Activated CD4-positive, alpha-beta memory T cell treated with anti-CD3 and anti-CD28 coated beads for 36 hours (primary cell): ENCODE data around the gene SMCO1. TPM values are rescaled to one million over a fixed set of nuclear protein-coding genes. Genes with fewer than 3 reads are reported as not detected.
"Not testable (repeated sequence)": the region's sequence is repeated elsewhere in the genome, so short reads cannot be mapped to it uniquely, and the experiment has no call there.

Experiments
- CTCF ChIA-PET: fragments of 350-600 bp; sonication (Branson Sonifier 250); formaldehyde crosslinking; loops from one replicate; lab custom pipeline; 2021; ENCODE audit warnings: antibody characterized with exemption, inconsistent platforms; lab: Charles Lee
- POLR2A ChIA-PET: fragments of 350-600 bp; sonication (Branson Sonifier 250); formaldehyde crosslinking; loops from one replicate; lab custom pipeline; 2021; ENCODE audit warnings: antibody characterized with exemption; lab: Charles Lee
- DNase-seq: peaks from one replicate; pipeline ENCODE4 v3.0.0-alpha.2; 2020
- H3K27ac Mint-ChIP-seq: one replicate; pipeline ENCODE4 v1.8.0; 2021; ENCODE audit warnings: mixed read lengths
- H3K27me3 Mint-ChIP-seq: one replicate; pipeline ENCODE4 v1.8.0; 2021; ENCODE audit warnings: mixed read lengths
- H3K36me3 Mint-ChIP-seq: one replicate; pipeline ENCODE4 v1.8.0; 2021; ENCODE audit warnings: mixed read lengths
- H3K4me1 Mint-ChIP-seq: one replicate; pipeline ENCODE4 v1.8.0; 2021; ENCODE audit warnings: low read depth, mixed read lengths
- H3K4me3 Mint-ChIP-seq: one replicate; pipeline ENCODE4 v1.8.0; 2021; ENCODE audit warnings: mild to moderate bottlenecking, mixed read lengths
- H3K9me3 Mint-ChIP-seq: one replicate; pipeline ENCODE4 v1.8.0; 2021; ENCODE audit warnings: mixed read lengths
- intact Hi-C: fragments of 100-400 bp; cut with micrococcal nuclease; formaldehyde crosslinking; loops from one replicate; pipeline ENCODE4 v1.15.1; 2023
- total RNA-seq, 2 experiments: library from RNA; stranded (reverse); gene quantifications; one replicate each; pipeline ENCODE4 v1.2.3, GENCODE V29; 2021

The SMCO1 gene
- total RNA-seq, result not detected

GRCh38 chr3:196514913-196515621, at the start of gene SMCO1:
SMCO1 (minus strand) TSS chr3:196515346; CDS start chr3:196515209, 137 bp downstream.
- Mint-ChIP-seq H3K27ac (no peak within 1 kb of the TSS), H3K4me1 (peaks cover 4% of the 10 kb centered on the region), H3K9me3 (peaks cover 25% of the 10 kb centered on the region), H3K4me3 (no peak within 1 kb of the TSS), H3K27me3 (peaks cover 1% of the 10 kb centered on the region), H3K36me3 (peaks cover 10% of the 10 kb centered on the region)
- DNase-seq, result no peak
- CTCF ChIA-PET, result interaction anchor here (3.2 kb wide), 1 partner anchor 8 kb away, joined by 17 read pairs; no protein-coding TSS in a partner anchor
- intact Hi-C loops, result no loop called here
- POLR2A ChIA-PET, result no interaction called here

- CTCF ChIA-PET, result interaction anchor here (0.6 to 1.5 kb wide), 2 partner anchors 35 to 65 kb away, joined by 3 to 4 read pairs; no protein-coding TSS in a partner anchor
- peak overlapping the region; percentile 52 for H3K4me3 Mint-ChIP-seq
- no peaks in the 10 kb centered on the region for H3K9me3 Mint-ChIP-seq
- POLR2A ChIA-PET, result no interaction called here
- peaks cover 54% of the 10 kb centered on the region for H3K4me1 Mint-ChIP-seq
- H3K27ac Mint-ChIP-seq, result peak overlapping the region; percentile 90
- peak; percentile 61 for DNase-seq
- intact Hi-C loops, result loop anchor here (1.0 kb wide), 1 partner anchor 26 kb away; no protein-coding TSS in a partner anchor
- no peaks in the 10 kb centered on the region for H3K27me3 Mint-ChIP-seq
- H3K36me3 Mint-ChIP-seq, result peaks cover 28% of the 10 kb centered on the region
These were observed 48.6 kb upstream of the SMCO1 start for GRCh38 chr3:196563721-196564225.

DNA sequence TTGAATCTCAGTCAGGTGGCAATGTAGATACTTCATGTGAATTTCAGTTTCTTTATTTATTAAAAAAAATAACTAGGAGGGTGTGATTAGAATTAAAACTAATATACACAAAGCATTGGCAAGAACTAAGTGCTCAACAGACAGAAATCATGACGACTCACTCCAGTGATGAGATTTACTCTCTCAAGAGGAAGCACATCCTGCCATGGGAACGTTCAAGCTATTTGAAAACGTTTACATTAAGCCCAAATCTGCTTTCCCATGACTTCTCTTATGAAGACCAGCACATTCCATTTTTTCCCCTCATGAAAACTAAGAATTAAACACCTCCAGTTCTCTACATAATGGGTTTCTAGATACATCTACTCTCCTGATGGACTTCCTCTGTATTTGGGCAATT, 44.7 kb upstream of the SMCO1 start:
- Mint-ChIP-seq H3K4me3 (no peak overlapping the region), H3K27me3 (no peaks in the 10 kb centered on the region), H3K27ac (no peak overlapping the region), H3K9me3 (no peaks in the 10 kb centered on the region), H3K4me1 (peaks cover 38% of the 10 kb centered on the region), H3K36me3 (peaks cover 23% of the 10 kb centered on the region)
- DNase-seq, result no peak
- ChIA-PET CTCF (interaction anchor here (0.6 kb wide), 1 partner anchor 170 kb away, joined by 4 read pairs; no protein-coding TSS in a partner anchor), POLR2A (no interaction called here)
- intact Hi-C loops, result no loop called here

- no peak overlapping the region for H3K27ac Mint-ChIP-seq
- H3K36me3 Mint-ChIP-seq, result peaks cover 20% of the 10 kb centered on the region
These were observed 43.3 kb upstream of the SMCO1 start for GRCh38 chr3:196558476-196558875.

GRCh38 chr3:196557236-196557635, 42.1 kb upstream of the SMCO1 start:
- Mint-ChIP-seq H3K4me3 (no peak overlapping the region), H3K27me3 (no peaks in the 10 kb centered on the region)
- POLR2A ChIA-PET, result no interaction called here

More at GRCh38 chr3:196558476-196558875, 43.3 kb upstream of the SMCO1 start:
- ChIA-PET CTCF (interaction anchor here (1.0 kb wide), 1 partner anchor 127 kb away, joined by 3 read pairs; no protein-coding TSS in a partner anchor), POLR2A (no interaction called here)
- intact Hi-C loops, result no loop called here
- Mint-ChIP-seq H3K9me3 (no peaks in the 10 kb centered on the region), H3K4me1 (peaks cover 26% of the 10 kb centered on the region), H3K4me3 (no peak overlapping the region), H3K27me3 (no peaks in the 10 kb centered on the region)
- DNase-seq, result no peak

DNA sequence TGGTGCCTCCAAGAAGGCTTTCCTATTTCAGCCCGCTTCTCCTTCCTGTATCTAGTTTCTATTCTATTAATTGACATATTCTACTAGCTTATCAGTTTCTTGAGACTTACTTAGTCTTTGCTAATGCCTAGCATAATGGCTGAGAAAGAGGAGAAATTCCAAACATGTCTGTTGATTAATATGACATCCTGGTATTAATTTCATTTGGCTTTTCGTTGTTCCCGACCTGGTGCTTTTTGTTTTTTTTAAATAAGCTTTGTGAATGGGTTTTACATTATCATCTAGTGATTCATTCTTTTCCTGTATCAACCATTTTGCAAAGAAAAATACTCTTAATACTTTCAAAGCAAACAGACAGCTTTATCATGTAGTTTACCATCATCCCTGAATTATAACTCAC, 40.1 kb upstream of the SMCO1 start:
- peaks cover 2% of the 10 kb centered on the region for H3K9me3 Mint-ChIP-seq
- intact Hi-C loops, result no loop called here
- no peaks in the 10 kb centered on the region for H3K27me3 Mint-ChIP-seq
- DNase-seq, result no peak
- ChIA-PET POLR2A (interaction anchor here (0.6 to 1.3 kb wide), 2 partner anchors 21 to 377 kb away, joined by 3 to 5 read pairs; no protein-coding TSS in a partner anchor), CTCF (interaction anchor here (0.6 to 2.0 kb wide), 6 partner anchors 13 to 387 kb away, joined by 3 to 8 read pairs (median 3); partner anchors contain the start of gene NCBP2)
- H3K4me3 Mint-ChIP-seq, result no peak overlapping the region
- no peak overlapping the region for H3K27ac Mint-ChIP-seq
- peaks cover 13% of the 10 kb centered on the region for H3K4me1 Mint-ChIP-seq
- H3K36me3 Mint-ChIP-seq, result peaks cover 9% of the 10 kb centered on the region

More at GRCh38 chr3:196557236-196557635, 42.1 kb upstream of the SMCO1 start:
- intact Hi-C loops, result no loop called here
- Mint-ChIP-seq H3K4me1 (peaks cover 20% of the 10 kb centered on the region), H3K27ac (no peak overlapping the region), H3K36me3 (peaks cover 16% of the 10 kb centered on the region), H3K9me3 (no peaks in the 10 kb centered on the region)
- DNase-seq, result no peak
- CTCF ChIA-PET, result interaction anchor here (1.0 kb wide), 1 partner anchor 128 kb away, joined by 3 read pairs; no protein-coding TSS in a partner anchor

GRCh38 chr3:196554205-196554604, 39.1 kb upstream of the SMCO1 start:
- DNase-seq, result no peak
- CTCF ChIA-PET, result interaction anchor here (0.7 to 2.0 kb wide), 3 partner anchors 25 to 131 kb away, joined by 3 to 8 read pairs (median 3); no protein-coding TSS in a partner anchor
- Mint-ChIP-seq H3K36me3 (peaks cover 10% of the 10 kb centered on the region), H3K9me3 (peaks cover 12% of the 10 kb centered on the region), H3K27ac (no peak overlapping the region), H3K27me3 (no peaks in the 10 kb centered on the region), H3K4me1 (peaks cover 4% of the 10 kb centered on the region), H3K4me3 (no peak overlapping the region)
- intact Hi-C loops, result no loop called here
- POLR2A ChIA-PET, result no interaction called here

DNA sequence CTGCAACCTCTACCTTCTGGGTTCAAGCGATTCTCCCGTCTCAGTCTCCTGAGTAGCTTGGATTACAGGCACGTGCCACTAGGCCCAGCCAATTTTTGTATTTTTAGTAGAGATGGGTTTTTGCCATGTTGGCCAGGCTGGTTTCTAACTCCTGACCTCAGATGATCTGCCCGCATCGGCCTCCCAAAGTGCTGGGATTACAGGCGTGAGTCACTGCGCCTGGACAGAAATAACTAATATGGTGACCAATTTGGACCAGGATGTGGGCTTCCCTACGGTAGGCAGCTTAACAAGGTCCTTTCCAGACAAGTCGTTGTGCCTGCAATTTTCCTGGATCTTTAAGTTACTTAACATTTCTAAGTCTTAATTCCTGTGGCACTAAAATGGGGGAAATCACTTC, 38.4 kb upstream of the SMCO1 start:
- Mint-ChIP-seq H3K9me3 (peaks cover 14% of the 10 kb centered on the region), H3K36me3 (peaks cover 10% of the 10 kb centered on the region), H3K27ac (no peak overlapping the region), H3K4me1 (peaks cover 4% of the 10 kb centered on the region), H3K4me3 (no peak overlapping the region), H3K27me3 (no peaks in the 10 kb centered on the region)
- POLR2A ChIA-PET, result no interaction called here
- intact Hi-C loops, result no loop called here
- no peak for DNase-seq
- CTCF ChIA-PET, result no interaction called here

GRCh38 chr3:196552253-196552652, 37.1 kb upstream of the SMCO1 start:
- POLR2A ChIA-PET, result interaction anchor here (0.6 kb wide), 1 partner anchor 18 kb away, joined by 3 read pairs; no protein-coding TSS in a partner anchor
- DNase-seq, result no peak
- no peak overlapping the region for H3K27ac Mint-ChIP-seq
- H3K27me3 Mint-ChIP-seq, result no peaks in the 10 kb centered on the region
- no peak overlapping the region for H3K4me3 Mint-ChIP-seq
- H3K9me3 Mint-ChIP-seq, result peaks cover 19% of the 10 kb centered on the region
- H3K4me1 Mint-ChIP-seq, result peaks cover 4% of the 10 kb centered on the region
- H3K36me3 Mint-ChIP-seq, result peaks cover 14% of the 10 kb centered on the region
- intact Hi-C loops, result no loop called here
- CTCF ChIA-PET, result interaction anchor here (0.5 kb wide), 1 partner anchor 159 kb away, joined by 3 read pairs; no protein-coding TSS in a partner anchor

DNA sequence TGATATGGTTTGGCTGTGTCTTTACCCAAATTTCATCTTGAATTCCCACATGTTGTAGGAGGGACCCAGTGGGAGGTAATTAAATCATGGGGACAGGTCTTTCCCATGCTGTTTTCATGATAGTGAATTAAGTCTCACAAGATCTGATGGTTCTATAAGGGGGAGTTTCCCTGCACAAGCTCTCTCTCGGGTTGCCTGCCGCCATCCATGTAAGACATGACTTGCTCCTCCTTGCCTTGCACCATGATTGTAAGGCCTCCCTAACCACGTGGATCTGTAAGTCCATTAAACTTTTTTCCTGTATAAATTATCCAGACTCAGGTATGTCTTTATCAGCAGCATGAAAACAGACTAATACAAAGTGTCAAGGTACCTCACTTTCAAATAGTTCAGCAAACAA, 35.0 kb upstream of the SMCO1 start:
- H3K27me3 Mint-ChIP-seq, H3K27ac Mint-ChIP-seq, CTCF ChIA-PET, POLR2A ChIA-PET, intact Hi-C loops, DNase-seq, H3K4me3 Mint-ChIP-seq, H3K4me1 Mint-ChIP-seq: not testable (repeated sequence)
- peaks cover 19% of the 10 kb centered on the region for H3K9me3 Mint-ChIP-seq
- H3K36me3 Mint-ChIP-seq, result peaks cover 14% of the 10 kb centered on the region

DNA sequence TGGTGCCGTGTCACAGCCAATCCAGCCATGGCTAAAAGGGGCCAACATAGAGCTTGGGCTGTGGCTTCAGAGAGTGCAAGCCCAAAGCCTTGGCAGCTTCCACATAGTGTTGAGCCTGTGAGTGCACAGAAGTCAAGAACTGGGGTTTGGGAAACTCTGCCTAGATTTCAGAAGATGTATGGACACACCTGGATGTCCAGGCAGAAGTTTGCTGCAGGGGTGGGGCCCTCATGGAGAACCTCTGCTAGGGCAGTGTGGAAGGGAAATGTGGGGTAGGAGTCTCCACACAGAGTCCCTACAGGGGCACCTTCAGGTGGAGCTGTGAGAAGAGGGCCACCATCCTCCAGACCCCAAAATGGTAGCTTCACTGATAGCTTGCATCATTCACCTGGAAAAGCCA, 34.2 kb upstream of the SMCO1 start:
- CTCF ChIA-PET, POLR2A ChIA-PET: not testable (repeated sequence)

DNA sequence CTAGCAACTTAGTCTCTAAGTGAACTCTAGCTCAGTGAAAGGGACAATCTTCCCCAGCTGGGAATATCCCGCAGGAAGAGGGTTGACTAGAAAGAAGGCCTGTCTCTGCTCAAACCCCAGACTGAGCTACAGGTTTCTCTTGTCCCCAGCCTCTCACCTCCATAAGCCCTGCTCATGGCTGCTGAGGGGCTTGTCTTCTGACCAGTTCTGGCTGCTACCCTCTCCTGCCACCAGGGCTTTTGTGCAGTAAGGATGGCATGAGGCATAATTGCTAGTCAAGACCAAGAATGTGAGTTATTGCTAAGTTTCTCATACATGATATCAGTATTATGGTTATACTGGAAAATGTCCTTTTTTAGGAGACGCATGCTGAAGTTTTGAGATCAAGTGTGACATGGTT, 31.9 kb upstream of the SMCO1 start:
- DNase-seq, result no peak
- CTCF ChIA-PET, result interaction anchor here (0.9 to 1.5 kb wide), 2 partner anchors 10 to 138 kb away, joined by 3 read pairs; no protein-coding TSS in a partner anchor
- Mint-ChIP-seq H3K4me3 (no peak overlapping the region), H3K27me3 (peaks cover 3% of the 10 kb centered on the region), H3K36me3 (peaks cover 9% of the 10 kb centered on the region), H3K9me3 (peaks cover 19% of the 10 kb centered on the region), H3K27ac (no peak overlapping the region), H3K4me1 (no peaks in the 10 kb centered on the region)
- POLR2A ChIA-PET, result no interaction called here
- intact Hi-C loops, result no loop called here

More for the DNA sequence above, 34.2 kb upstream of the SMCO1 start:
- H3K27ac Mint-ChIP-seq, H3K4me1 Mint-ChIP-seq, H3K27me3 Mint-ChIP-seq, DNase-seq, H3K4me3 Mint-ChIP-seq, intact Hi-C loops: not testable (repeated sequence)
- Mint-ChIP-seq H3K36me3 (peaks cover 11% of the 10 kb centered on the region), H3K9me3 (peaks cover 19% of the 10 kb centered on the region)
